GM19351 (cell line): ENCODE measurements around the gene KIF25.

Experiments
- ATAC-seq: cut with Tn5 transposase; IDR thresholded peaks from one replicate; pipeline ENCODE4 v1.9.1; 2021; ENCODE audit warnings: mild to moderate bottlenecking, moderate library complexity; ENCODE audit not compliant: unreplicated experiment

KIF25 gene

GRCh38 chr6:168016176-168016620 lies 18.7 kb downstream of the KIF25 start:
- no peak for ATAC-seq

DNA sequence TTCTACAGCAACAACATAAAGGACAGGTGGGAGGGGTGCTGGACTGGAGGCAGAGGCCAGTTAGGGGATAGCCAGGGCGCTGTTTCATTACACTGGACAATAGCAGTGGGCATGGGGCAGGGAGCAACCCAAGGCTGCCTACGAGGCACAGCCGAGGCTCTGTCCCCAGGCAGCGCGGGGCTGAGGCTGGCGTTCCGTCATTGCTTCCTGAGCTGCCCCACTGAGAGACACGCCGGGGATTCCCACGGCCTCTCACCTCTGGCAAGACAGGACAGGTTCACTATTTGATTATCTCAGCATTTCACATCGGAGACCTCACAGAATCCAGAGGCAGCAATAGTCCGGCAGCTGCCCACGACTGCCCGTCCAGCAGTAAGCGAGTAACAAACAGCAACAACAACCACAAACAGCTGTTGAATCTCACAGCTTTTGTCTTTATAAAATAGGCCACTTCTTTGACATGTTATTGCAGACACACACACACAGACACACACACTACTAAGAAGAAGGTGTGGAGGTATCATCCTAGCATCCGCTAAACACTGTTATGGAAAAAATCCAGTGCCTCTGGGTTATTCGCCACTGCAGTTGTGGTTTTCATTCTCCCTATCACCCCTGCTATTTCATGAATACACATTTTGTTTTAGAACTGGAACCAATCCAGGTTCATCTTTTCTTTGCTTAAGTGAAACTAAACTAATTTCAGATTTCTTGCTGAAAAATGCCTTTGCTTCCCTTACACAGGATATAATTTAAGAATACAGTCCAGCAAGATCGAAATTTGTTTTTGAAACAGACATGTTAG lies 19.5 kb downstream of the KIF25 start:
- ATAC-seq, result no peak

DNA sequence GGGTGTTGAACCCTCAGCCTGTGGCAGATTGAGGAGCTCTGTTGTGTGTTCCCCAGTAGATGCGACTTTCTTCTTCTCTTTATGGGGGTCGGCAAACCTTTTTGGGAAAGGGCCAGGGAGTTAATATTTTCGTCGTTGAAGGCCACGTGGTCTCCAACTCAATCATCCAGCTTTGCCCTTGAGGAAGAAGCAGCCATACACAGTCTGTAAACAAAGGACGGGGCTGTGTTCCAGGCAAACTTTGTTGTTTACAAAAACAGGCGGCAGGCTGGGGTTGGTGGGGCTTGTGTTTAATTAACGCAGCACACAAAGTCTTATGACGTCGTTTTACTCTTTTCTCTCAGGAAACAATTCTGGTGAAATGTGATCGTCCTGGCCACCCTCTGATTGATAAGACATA lies 20.2 kb downstream of the KIF25 start:
- ATAC-seq, result no peak

DNA sequence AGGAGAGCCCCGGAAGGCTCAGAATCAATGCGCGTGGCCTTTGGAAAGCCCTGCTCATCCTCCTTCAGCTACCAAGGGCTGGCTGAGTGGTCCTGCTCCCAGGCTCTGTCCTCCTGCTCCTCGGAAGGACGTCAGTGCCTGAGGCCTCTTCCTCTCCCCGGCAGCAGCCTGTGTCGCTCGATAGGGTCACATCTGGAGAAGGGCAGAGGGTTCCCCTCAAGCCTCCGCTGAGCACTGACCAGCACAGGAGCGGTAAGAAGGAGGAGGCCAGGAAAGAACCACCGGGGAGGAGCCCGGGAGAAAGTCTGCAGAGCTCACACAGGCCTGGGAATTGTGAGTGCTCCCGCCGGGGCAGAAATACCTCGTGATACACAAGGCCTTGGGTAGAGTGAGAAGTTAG lies 21.2 kb downstream of the KIF25 start:
- no peak for ATAC-seq

DNA sequence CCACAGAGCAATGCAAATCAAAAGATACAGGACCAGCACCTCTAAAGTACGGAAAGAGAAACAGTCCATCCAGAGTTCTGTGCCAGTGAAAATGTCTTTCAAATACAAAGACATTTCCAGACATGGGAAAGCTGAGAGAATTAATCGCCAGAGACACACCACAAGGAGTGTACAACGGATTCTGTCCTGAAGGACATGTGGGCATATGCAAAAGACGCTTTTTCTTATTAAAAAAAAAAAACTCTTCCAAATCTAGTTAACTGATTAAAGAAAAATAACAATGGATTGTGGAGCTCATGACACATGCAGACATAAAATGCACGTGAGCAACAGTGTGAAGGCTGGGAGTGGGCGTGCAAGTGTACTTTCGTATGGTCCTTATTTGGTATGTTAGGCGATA lies 22.8 kb downstream of the KIF25 start:
- ATAC-seq, result no peak

GRCh38 chr6:168021581-168021980 lies 24.1 kb downstream of the KIF25 start:
- no peak for ATAC-seq

GRCh38 chr6:168022488-168023321 lies 25.2 kb downstream of the KIF25 start:
- ATAC-seq, result no peak

DNA sequence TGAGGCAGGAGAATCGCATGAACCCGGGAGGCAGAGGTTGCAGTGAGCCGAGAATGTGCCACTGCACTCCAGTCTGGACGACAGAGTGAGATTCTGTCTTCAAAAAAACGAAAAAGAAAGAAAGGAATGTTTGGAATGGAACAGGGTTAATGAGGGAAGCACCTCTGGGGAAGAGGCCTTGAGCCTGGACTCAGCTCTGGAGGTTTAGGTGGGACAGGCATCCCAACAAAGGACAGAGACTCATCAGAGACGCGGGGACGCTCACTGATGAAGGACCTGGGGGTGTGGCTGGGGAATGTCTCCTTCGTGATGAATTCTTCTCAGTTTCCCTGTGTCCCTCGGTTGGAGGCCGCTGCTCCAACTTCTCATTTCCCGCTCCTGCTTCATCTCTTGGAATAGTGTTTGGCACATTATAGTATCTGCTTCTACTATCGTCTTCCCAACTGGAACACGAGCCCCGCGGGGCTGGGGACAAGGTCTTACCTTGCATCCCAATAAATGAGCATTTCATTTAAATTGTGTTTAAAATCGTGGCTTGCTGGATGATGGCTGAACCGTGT lies 27.6 kb downstream of the KIF25 start:
- ATAC-seq, result no peak

DNA sequence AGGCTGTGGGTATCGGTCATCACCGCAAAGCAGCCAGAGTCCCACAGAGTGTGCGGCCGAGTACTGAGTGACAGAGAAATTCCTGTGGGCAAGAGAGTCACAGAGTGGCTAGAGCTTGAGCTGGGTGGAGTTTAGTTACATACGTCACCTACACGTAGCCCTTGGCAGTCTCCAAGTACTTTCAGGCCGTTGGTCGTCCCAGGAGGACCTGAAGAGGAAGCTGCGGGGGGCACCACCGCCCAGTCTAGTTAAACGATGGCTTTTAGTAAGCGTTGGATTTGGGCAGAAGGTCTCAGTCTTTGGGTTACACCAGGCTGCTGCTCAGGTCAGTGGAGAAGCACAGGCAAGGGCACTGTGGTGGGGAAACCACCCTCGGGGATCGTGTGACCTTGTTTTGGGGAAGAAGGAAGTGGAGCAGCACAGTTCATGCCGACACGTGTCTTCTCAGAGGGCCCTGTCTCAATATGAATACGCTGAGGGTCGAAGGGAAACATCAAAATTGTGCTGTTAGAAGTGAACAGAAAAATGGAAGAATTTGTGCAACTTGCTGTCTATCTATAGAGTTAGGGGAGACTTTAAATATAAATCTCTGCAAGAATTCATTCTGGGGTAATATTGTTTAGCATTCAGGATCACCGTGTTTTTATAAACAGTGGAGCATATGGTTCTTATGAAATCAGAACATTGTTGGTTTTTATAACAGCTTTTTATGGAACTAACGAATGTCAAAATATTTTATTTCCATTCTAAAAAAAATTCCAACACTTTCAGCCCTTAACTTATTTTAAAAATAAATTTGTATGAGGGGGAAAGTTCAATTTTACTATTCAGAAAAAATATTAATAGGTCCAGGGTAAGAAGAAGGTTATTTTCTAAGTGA lies 28.6 kb downstream of the KIF25 start:
- ATAC-seq, result no peak

DNA sequence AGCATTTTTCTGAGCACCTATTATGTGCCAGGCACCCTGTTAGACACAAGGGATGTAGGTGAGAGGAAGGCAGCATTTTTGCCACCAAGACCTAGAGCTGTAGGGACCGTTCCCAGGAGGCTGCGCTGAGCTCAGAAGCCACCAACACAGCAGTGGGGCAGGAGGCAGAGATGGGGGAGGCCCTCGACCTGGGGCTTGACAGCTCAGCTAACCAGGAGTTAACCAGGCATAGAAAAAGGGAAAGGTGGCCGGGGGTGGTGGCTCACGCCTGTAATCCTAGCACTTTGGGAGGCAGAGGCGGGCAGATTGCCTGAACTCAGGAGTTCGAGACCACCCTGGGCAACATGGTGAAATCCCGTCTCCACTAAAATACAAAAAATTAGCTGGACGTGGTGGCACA lies 29.5 kb downstream of the KIF25 start:
- ATAC-seq, result no peak

DNA sequence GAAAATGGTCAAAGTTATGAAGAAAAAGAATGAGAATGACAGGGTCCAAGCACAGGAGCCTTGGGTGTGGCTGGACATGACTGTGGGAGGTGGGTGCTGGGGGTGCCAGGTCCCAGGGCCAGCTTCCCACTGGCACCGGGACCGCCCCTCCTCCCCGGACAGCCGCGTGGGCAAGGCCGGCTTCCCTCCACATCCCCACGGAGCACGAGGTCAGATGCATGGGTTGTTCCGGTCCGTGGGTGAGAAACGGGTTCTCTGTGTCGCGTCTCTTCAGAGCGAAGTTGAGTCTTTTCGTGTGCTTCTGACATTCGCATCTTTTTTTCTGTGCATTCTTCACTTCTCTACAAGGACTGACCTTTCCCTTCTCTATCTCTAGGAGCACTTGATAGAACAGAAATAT lies 30.1 kb downstream of the KIF25 start:
- no peak for ATAC-seq

- ATAC-seq, result no peak
Observed at GRCh38 chr6:168028181-168028580, 30.7 kb downstream of the KIF25 start.

DNA sequence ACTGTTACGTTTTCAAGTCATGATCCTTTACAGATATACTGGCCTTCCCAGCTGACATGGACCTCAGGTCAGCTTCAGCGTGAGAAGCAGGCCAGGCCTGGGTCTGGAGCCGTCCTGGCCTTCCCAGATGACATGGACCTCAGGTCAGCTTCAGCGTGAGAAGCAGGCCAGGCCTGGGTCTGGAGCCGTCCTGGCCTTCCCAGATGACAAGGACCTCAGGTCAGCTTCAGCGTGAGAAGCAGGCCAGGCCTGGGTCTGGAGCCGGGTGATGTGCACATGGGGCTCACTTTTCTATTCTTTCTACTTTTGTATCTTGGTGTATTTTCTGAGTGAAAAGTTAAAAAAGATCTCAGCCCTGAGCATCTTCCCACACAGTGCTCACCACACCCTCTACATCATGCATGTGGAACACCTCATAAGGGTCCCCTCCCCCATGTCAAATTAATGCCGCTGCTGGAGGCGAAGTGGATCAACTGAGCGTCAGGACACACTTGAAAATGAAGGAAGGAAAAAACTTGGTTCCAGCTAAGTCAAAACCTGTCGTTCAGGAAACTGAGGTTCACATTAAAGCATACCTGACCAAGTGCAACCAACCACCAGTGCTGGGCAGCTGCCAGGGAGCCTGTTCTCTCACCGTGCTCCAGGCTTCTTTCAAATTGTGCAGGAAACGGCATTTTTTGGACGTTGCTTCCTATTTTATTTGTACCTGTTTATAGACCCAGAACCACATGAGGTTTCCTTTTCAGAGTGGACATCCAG lies 32.2 kb downstream of the KIF25 start:
- no peak for ATAC-seq

GRCh38 chr6:168030218-168030746 lies 32.8 kb downstream of the KIF25 start:
- no peak for ATAC-seq

GRCh38 chr6:168030908-168031307 lies 33.4 kb downstream of the KIF25 start:
- ATAC-seq, result no peak

DNA sequence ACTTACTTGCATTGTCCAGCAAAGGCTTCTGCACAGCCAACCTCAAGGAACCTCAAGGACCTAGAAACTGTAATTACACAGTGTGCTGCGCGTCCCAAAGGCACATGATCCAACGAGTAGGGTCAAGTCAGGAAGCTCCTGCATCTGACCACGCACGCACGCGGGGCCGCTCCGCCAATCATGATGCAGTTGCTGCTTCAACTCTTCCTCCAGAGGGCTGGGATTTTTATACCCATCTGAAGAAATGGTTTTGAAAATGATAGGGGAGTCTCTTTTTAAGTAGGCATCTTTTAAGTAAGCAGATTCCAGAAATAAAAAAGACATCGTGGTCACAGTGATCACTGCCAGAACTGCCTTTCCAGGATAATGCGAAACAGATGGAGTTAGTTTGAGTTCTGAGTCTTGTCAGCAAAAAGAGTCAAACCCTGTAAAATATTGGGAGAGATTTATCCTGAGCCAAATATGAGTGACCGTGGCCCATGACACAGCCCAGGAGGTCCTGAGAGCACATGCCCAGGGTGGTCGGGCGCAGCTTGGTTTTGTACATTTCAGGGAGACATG lies 34.0 kb downstream of the KIF25 start:
- ATAC-seq, result no peak

DNA sequence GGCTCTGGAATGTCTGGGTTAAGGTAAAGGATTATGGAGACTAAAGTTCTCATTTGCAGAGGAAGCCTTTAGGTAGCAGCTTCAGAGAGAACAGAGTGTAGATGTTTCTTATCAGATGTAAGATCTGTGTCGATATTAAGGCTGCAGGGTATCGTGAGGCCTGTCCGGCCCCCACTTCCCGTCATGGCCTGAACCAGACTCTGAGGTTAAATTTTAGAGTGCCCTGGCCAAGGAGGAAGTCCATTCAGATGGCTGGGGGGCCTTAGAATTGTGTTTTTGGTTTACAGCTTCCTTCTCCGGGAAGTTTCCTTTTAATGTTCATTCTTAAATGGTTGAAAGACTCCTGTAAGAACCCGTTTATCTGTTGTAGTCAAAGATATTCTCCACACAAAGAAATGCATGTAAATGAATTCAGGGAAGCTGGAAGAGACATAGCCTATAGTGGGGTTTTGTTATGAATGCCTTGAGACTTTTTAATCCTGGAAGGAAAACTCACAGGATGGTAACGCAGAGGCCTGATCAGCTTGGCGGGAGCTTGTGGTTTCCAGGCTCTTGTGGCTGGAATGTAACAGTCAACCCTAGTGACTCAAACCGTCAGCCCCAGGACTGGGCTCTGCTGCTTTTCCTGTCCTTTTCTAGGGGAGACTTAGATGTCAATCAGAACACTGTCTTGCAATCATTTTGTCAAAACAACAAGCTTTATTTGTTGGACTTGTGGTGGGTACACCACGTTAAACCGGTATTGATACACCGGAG lies 34.7 kb downstream of the KIF25 start:
- ATAC-seq, result no peak

DNA sequence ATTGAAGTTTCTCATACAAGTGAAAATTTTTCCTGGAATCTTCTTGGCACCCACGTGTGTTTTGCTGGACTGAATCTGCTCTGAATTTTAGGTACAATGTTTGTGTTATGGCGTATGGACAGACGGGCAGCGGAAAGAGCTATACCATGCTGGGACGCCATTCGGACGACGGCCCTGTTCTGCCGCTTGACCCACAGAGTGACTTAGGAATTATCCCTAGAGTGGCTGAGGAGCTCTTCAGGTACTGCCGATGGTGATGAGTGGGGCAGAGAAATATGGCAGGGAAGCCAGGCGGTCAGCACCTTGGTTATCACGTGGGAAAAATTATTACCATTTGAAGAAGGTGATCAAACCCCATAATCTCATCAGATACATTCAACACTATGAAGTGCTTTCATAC lies 36.3 kb downstream of the KIF25 start:
- no peak for ATAC-seq

GRCh38 chr6:168034537-168034936 lies 37.1 kb downstream of the KIF25 start:
- no peak for ATAC-seq
